GM10847 (cell line): ENCODE data around the gene GNB1L.

Experiments
- POLR2A ChIP-seq: IDR thresholded peaks from 2 replicates; pipeline ENCODE4 v1.6.1; 2011; ENCODE audit not compliant: insufficient read length; ENCODE audit errors: extremely low read depth

Gene GNB1L

GRCh38 chr22:19738664-19739447 is 115.8 kb downstream of the GNB1L start:
- TF ChIP-seq POLR2A, result no peak

- TF ChIP-seq POLR2A, result no peak
Measured at GRCh38 chr22:19737846-19738663, 116.6 kb downstream of the GNB1L start.

GRCh38 chr22:19735665-19736510 is 118.8 kb downstream of the GNB1L start:
- TF ChIP-seq POLR2A, result no peak

GRCh38 chr22:19734837-19735382 is 119.8 kb downstream of the GNB1L start:
- no peak for TF ChIP-seq POLR2A

GRCh38 chr22:19734163-19734562 is 120.5 kb downstream of the GNB1L start:
- no peak for TF ChIP-seq POLR2A

GRCh38 chr22:19733755-19734154 is 120.9 kb downstream of the GNB1L start:
- no peak for TF ChIP-seq POLR2A
